ENCODE data around the gene MORN4. TPM values are rescaled to one million over a fixed set of nuclear protein-coding genes. Genes with fewer than 3 reads are reported as not detected.

The MORN4 gene
- total RNA-seq, 2 experiments from 2014 or later = 5.3 to 6.5 TPM

GRCh38 chr10:97570146-97570788 is 63.0 kb downstream of the MORN4 start:
- no peaks in the 10 kb centered on the region for H3K36me3 Mint-ChIP-seq
- no peak overlapping the region for H3K27ac Mint-ChIP-seq
- POLR2A ChIA-PET = no interaction called here
- no peak for DNase-seq
- intact Hi-C loops (cut with micrococcal nuclease) = loop anchor here (10.0 kb wide), 1 partner anchor 165 kb away; the partner anchor contains the start of gene ZFYVE27
- no peak overlapping the region for H3K4me3 Mint-ChIP-seq
- CTCF ChIA-PET = interaction anchor here (1.6 to 3.0 kb wide), 2 partner anchors 17 to 36 kb away, joined by 4 to 18 read pairs; no protein-coding TSS in a partner anchor
- H3K4me1 Mint-ChIP-seq (ENCODE audit: low read depth) = peaks cover 4% of the 10 kb centered on the region
- H3K27me3 Mint-ChIP-seq = no peaks in the 10 kb centered on the region
- no peaks in the 10 kb centered on the region for H3K9me3 Mint-ChIP-seq

DNA sequence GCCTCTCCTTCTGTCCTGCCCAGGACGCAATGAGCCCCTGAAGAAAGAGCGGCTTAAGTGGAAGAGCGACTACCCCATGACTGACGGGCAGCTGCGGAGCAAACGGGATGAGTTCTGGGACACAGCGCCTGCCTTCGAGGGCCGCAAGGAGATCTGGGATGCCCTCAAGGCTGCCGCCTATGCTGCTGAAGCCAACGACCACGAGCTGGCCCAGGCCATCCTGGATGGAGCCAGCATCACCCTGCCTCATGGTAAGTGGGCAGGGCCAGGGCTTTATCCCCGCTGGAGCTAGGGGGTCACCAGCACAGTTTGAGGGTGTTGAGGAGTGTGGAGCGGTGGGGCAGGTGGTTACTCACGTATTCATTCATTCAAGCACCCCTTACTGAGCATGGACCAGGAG is 65.4 kb downstream of the MORN4 start:
- no peak overlapping the region for H3K4me3 Mint-ChIP-seq
- no peaks in the 10 kb centered on the region for H3K9me3 Mint-ChIP-seq
- peaks cover 4% of the 10 kb centered on the region for H3K4me1 Mint-ChIP-seq (ENCODE audit: low read depth)
- no peak for DNase-seq
- H3K27me3 Mint-ChIP-seq = no peaks in the 10 kb centered on the region
- no peaks in the 10 kb centered on the region for H3K36me3 Mint-ChIP-seq
- intact Hi-C loops (cut with micrococcal nuclease) = no loop called here
- POLR2A ChIA-PET = no interaction called here
- CTCF ChIA-PET = interaction anchor here (0.6 to 2.7 kb wide), 2 partner anchors 14 to 134 kb away, joined by 4 to 8 read pairs; no protein-coding TSS in a partner anchor
- no peak overlapping the region for H3K27ac Mint-ChIP-seq

GRCh38 chr10:97566336-97566996 is 66.8 kb downstream of the MORN4 start:
- no peaks in the 10 kb centered on the region for H3K27me3 Mint-ChIP-seq
- intact Hi-C loops (cut with micrococcal nuclease) = no loop called here
- H3K36me3 Mint-ChIP-seq = no peaks in the 10 kb centered on the region
- ChIA-PET POLR2A (no interaction called here), CTCF (interaction anchor here (2.7 kb wide), 1 partner anchor 13 kb away, joined by 8 read pairs; no protein-coding TSS in a partner anchor)
- no peaks in the 10 kb centered on the region for H3K9me3 Mint-ChIP-seq
- peak; percentile 18 for DNase-seq
- H3K4me3 Mint-ChIP-seq = no peak overlapping the region
- no peak overlapping the region for H3K27ac Mint-ChIP-seq
- H3K4me1 Mint-ChIP-seq (ENCODE audit: low read depth) = peaks cover 4% of the 10 kb centered on the region

GRCh38 chr10:97564776-97565175 is 68.5 kb downstream of the MORN4 start:
- Mint-ChIP-seq H3K9me3 (no peaks in the 10 kb centered on the region), H3K4me3 (no peak overlapping the region), H3K4me1 (ENCODE audit: low read depth) (peaks cover 8% of the 10 kb centered on the region), H3K36me3 (no peaks in the 10 kb centered on the region), H3K27me3 (no peaks in the 10 kb centered on the region), H3K27ac (no peak overlapping the region)
- no peak for DNase-seq
- ChIA-PET POLR2A (no interaction called here), CTCF (interaction anchor here (1.5 kb wide), 1 partner anchor 11 kb away, joined by 5 read pairs; no protein-coding TSS in a partner anchor)
- intact Hi-C loops (cut with micrococcal nuclease) = no loop called here

Other genes starting within 250 kb of the MORN4 start
- gene RRP12, start 232.2 kb downstream of the MORN4 start, total RNA-seq = 10 to 100 TPM; 40.4 to 41.8 TPM
- gene PGAM1, start 207.3 kb downstream of the MORN4 start, total RNA-seq = 1,000 to 10,000 TPM; 1,430 to 1,457 TPM
- 10 to 100 TPM; 69.0 to 75.1 TPM for gene EXOSC1, start 187.5 kb downstream of the MORN4 start, total RNA-seq
- 10 to 100 TPM; 42.5 to 43.6 TPM for gene ZDHHC16, start 187.3 kb downstream of the MORN4 start, total RNA-seq
- gene MMS19, start 135.1 kb downstream of the MORN4 start, total RNA-seq = 10 to 100 TPM; 84.7 to 86.8 TPM
- 1 to 10 TPM; 1.6 to 2.6 TPM for gene UBTD1, start 134.6 kb downstream of the MORN4 start, total RNA-seq
- not detected for gene ANKRD2, start 60.7 kb downstream of the MORN4 start, total RNA-seq
- not detected for gene HOGA1, start 49.1 kb downstream of the MORN4 start, total RNA-seq
- gene C10orf62, start 43.8 kb downstream of the MORN4 start, total RNA-seq = not detected
- gene PI4K2A, start 7.2 kb upstream of the MORN4 start, total RNA-seq = 10 to 100 TPM; 13.1 to 13.2 TPM
- gene AVPI1, start 53.7 kb upstream of the MORN4 start, total RNA-seq = 1 to 10 TPM; 1.7 to 2.1 TPM
- 1 to 10 TPM; 2.9 to 4.0 TPM for gene MARVELD1, start 80.2 kb upstream of the MORN4 start, total RNA-seq
- gene ZFYVE27, start 103.6 kb upstream of the MORN4 start, total RNA-seq = 10 to 100 TPM; 20.9 to 22.8 TPM
- not detected for gene SFRP5, start 138.5 kb upstream of the MORN4 start, total RNA-seq
- under 1 TPM; 0.86 to 0.87 TPM for gene GOLGA7B, start 216.3 kb upstream of the MORN4 start, total RNA-seq

Data from activated CD4-positive, alpha-beta memory T cell treated with anti-CD3 and anti-CD28 coated beads for 36 hours (primary cell).